Endothelial cell of umbilical vein (primary cell): ENCODE measurements around the gene ITGA1. TPM values are rescaled to one million over a fixed set of nuclear protein-coding genes. Genes with fewer than 3 reads are reported as not detected.

Source experiments
- BruUV-seq: library from RNA; stranded (reverse); fragments of 400-500 nt; replicated peaks from 2 replicates; lab custom pipeline; 2021; lab: Mats Ljungman, UMichigan
- CTCF ChIA-PET: fragments of 300-600, 350-600 bp; sonication (Branson Sonifier 250); formaldehyde crosslinking; loops from one replicate; lab custom pipeline; 2021; ENCODE audit warnings: antibody characterized with exemption, inconsistent platforms; lab: Charles Lee
- POLR2A ChIA-PET: fragments of 300-600, 350-600 bp; sonication (Branson Sonifier 250); formaldehyde crosslinking; loops from one replicate; lab custom pipeline; 2021; ENCODE audit warnings: antibody characterized with exemption, inconsistent platforms; lab: Charles Lee
- DNase-seq: peaks from one replicate; pipeline ENCODE4 v3.0.0-alpha.2; 2011; ENCODE audit warnings: low read depth, low spot score
- FAIRE-seq: peaks from 2 replicates; lab custom pipeline; 2011; peaks lifted over from hg19 to GRCh38; lab: Jason Lieb, UNC
- H2AFZ ChIP-seq: 2 replicates; pipeline ENCODE4 v1.6.0; 2012; ENCODE audit warnings: low read depth, low read length, control low read depth, inconsistent platforms
- H3K27ac ChIP-seq: 2 replicates; pipeline ENCODE4 v1.5.1; 2011; ENCODE audit warnings: low read depth, mild to moderate bottlenecking, control low read depth, low read length, moderate library complexity; ENCODE audit not compliant: insufficient read depth
- H3K27me3 ChIP-seq, 2 experiments: 2 replicates each; pipeline versions ENCODE4 v1.6.0 to v1.6.1; 2011; ENCODE audit warnings: low read length in 2 of 2, mixed read lengths in 1 of 2; ENCODE audit not compliant: control insufficient read depth in 2 of 2, insufficient read depth in 2 of 2
- H3K36me3 ChIP-seq, 2 experiments: 2 replicates in 1 of 2; 3 replicates in 1 of 2; pipeline ENCODE4 v1.5.1; 2011; ENCODE audit warnings: low read length in 2 of 2, mild to moderate bottlenecking in 1 of 2, moderate library complexity in 1 of 2; ENCODE audit not compliant: control insufficient read depth in 2 of 2, insufficient read depth in 2 of 2; ENCODE audit errors: extremely low read depth in 1 of 2
- H3K4me1 ChIP-seq: 3 replicates; pipeline ENCODE4 v1.5.1; 2011; ENCODE audit warnings: mild to moderate bottlenecking, low read length; ENCODE audit not compliant: control insufficient read depth, insufficient read depth; ENCODE audit errors: extremely low read depth
- H3K4me2 ChIP-seq: 2 replicates; pipeline ENCODE4 v1.6.1; 2011; ENCODE audit warnings: low read length, control low read depth, mixed read lengths; ENCODE audit not compliant: insufficient read depth
- H3K4me3 ChIP-seq, 3 experiments: fragments of 200-600 bp in 1 of 3; sonication (generic), shearing (Covaris generic) in 1 of 3; replicated peaks in 1 of 3; 2 replicates each; pipeline ENCODE4 v1.5.1; 2011 to 2016; ENCODE audit warnings: control low read depth in 3 of 3, low read length in 3 of 3, mild to moderate bottlenecking in 2 of 3, inconsistent platforms in 1 of 3, low read depth in 1 of 3, moderate library complexity in 1 of 3; ENCODE audit not compliant: insufficient read depth in 1 of 3
- H3K79me2 ChIP-seq: 2 replicates; pipeline ENCODE4 v1.6.0; 2012; ENCODE audit warnings: low read length, inconsistent platforms; ENCODE audit not compliant: control insufficient read depth, insufficient read depth
- H3K9ac ChIP-seq: replicated peaks from 2 replicates; pipeline ENCODE3; 2011; ENCODE audit warnings: low read length, control low read depth; ENCODE audit not compliant: insufficient read depth; ENCODE audit errors: extremely low read depth
- H3K9me1 ChIP-seq: replicated peaks from 3 replicates; pipeline ENCODE4 v1.6.0; 2011; ENCODE audit warnings: mild to moderate bottlenecking, low read length; ENCODE audit not compliant: control insufficient read depth, insufficient read depth; ENCODE audit errors: extremely low read depth
- H3K9me3 ChIP-seq: replicated peaks from 2 replicates; pipeline ENCODE4 v1.5.1; 2012; ENCODE audit warnings: low read length, inconsistent platforms; ENCODE audit not compliant: control insufficient read depth, insufficient read depth
- H4K20me1 ChIP-seq: replicated peaks from 2 replicates; pipeline ENCODE3; 2011; ENCODE audit warnings: mild to moderate bottlenecking, low read length; ENCODE audit not compliant: control insufficient read depth, insufficient read depth; ENCODE audit errors: extremely low read depth
- EZH2 ChIP-seq: IDR thresholded peaks from 2 replicates; pipeline ENCODE4 v1.6.1; 2012; ENCODE audit warnings: borderline replicate concordance, low read depth, mild to moderate bottlenecking, moderate library complexity, low read length, inconsistent platforms; ENCODE audit not compliant: severe bottlenecking
- FOS ChIP-seq: IDR thresholded peaks from 2 replicates; pipeline ENCODE4 v1.6.1; 2011; ENCODE audit warnings: mild to moderate bottlenecking, low read length, moderate library complexity, borderline replicate concordance; ENCODE audit not compliant: insufficient read depth
- GATA2 ChIP-seq: IDR thresholded peaks from 2 replicates; pipeline ENCODE4 v1.7.0; 2011; ENCODE audit warnings: low read depth, mild to moderate bottlenecking, moderate library complexity, mixed read lengths, low read length; ENCODE audit not compliant: insufficient read length, insufficient read depth
- JUN ChIP-seq: IDR thresholded peaks from 2 replicates; pipeline ENCODE4 v1.6.1; 2011; ENCODE audit warnings: borderline replicate concordance, low read depth; ENCODE audit not compliant: insufficient read length, insufficient read depth
- MAX ChIP-seq: IDR thresholded peaks from 2 replicates; pipeline ENCODE4 v1.6.1; 2011; ENCODE audit not compliant: insufficient read depth, insufficient read length
- MYC ChIP-seq: IDR thresholded peaks from one replicate; pipeline ENCODE4 v1.6.1; 2011; ENCODE audit warnings: mild to moderate bottlenecking, low read depth, low read length
- POLR2A ChIP-seq: IDR thresholded peaks from 2 replicates; pipeline ENCODE4 v1.6.1; 2012; ENCODE audit warnings: low read depth, mild to moderate bottlenecking, control low read depth, low read length
- POLR2AphosphoS5 ChIP-seq: IDR thresholded peaks from 2 replicates; pipeline ENCODE4 v1.6.1; 2012; ENCODE audit warnings: low read depth, mild to moderate bottlenecking, control low read depth, low read length, moderate library complexity; ENCODE audit not compliant: insufficient read depth
- dilution Hi-C: fragments of 300-500 bp; cut with MboI; formaldehyde crosslinking; loops from one replicate; pipeline ENCODE4 v1.15.0; 2019; ENCODE audit warnings: low sequenced_read_pairs; ENCODE audit not compliant: extremely low pct_ligation_motif_present
- intact Hi-C: fragments of 100-400 bp; cut with micrococcal nuclease; formaldehyde crosslinking; loops from one replicate; pipeline ENCODE4 v1.10.0; 2022
- polyA plus RNA-seq, 4 experiments: library from polyadenylated mRNA; depleted of rRNA in 3 of 4; stranded (reverse) in 3 of 4; unstranded in 1 of 4; fragments of >200 nt; gene quantifications; 2 replicates each; pipeline versions ENCODE4 v1.2.1 to v1.2.3, GENCODE V29; 2011 to 2012; ENCODE audit warnings: missing spikeins in 1 of 4
- total RNA-seq: library from RNA; stranded (reverse); gene quantifications from 2 replicates; pipeline ENCODE4 v1.2.3, GENCODE V29; 2021
- TF ChIP-seq, protein P1 (sequence below), 2 donors: IDR thresholded peaks; 1 replicate in 1 of 2; 2 replicates in 1 of 2; pipeline ENCODE4 v1.5.1; 2011; ENCODE audit warnings: low read length in 2 of 2, mild to moderate bottlenecking in 2 of 2, moderate library complexity in 2 of 2, control low read depth in 1 of 2, inconsistent platforms in 1 of 2, low read depth in 1 of 2; ENCODE audit not compliant: insufficient read depth in 1 of 2; ENCODE audit errors: extremely low read depth in 1 of 2

The ITGA1 gene
- total and polyA plus RNA-seq, 2 donors (not counting 3 experiments of a cell fraction or from before 2014, with no cell fraction given), result 0.65 to 1.9 TPM

- BruUV-seq, result no TSS peak
- H3K27ac ChIP-seq, result no peak overlapping the region
- H2AFZ ChIP-seq, result no peak overlapping the region
- H3K9me3 ChIP-seq, result no peaks in the 10 kb centered on the region
- no peaks in the 10 kb centered on the region for H3K9me1 ChIP-seq
- H3K27me3 ChIP-seq, result no peaks in the 10 kb centered on the region
- no peaks in the 10 kb centered on the region for H3K36me3 ChIP-seq
- peak; percentile 17 for DNase-seq
- H3K79me2 ChIP-seq, result no peaks in the 10 kb centered on the region
- ChIA-PET CTCF (interaction anchor here (2.1 to 3.5 kb wide), 2 partner anchors 10 to 84 kb away, joined by 6 to 10 read pairs; no protein-coding TSS in a partner anchor), POLR2A (no interaction called here)
- intact Hi-C loops (no loop called here), dilution Hi-C loops (no loop called here)
- H4K20me1 ChIP-seq, result no peaks in the 10 kb centered on the region
- no peak for FAIRE-seq
- H3K9ac ChIP-seq, result no peak overlapping the region
- no peak overlapping the region for H3K4me2 ChIP-seq
- TF ChIP-seq EZH2, result no peak
- TF ChIP-seq MAX, result no peak
- TF ChIP-seq POLR2AphosphoS5, result no peak
- no peak for TF ChIP-seq MYC
- TF ChIP-seq, protein P1, sequence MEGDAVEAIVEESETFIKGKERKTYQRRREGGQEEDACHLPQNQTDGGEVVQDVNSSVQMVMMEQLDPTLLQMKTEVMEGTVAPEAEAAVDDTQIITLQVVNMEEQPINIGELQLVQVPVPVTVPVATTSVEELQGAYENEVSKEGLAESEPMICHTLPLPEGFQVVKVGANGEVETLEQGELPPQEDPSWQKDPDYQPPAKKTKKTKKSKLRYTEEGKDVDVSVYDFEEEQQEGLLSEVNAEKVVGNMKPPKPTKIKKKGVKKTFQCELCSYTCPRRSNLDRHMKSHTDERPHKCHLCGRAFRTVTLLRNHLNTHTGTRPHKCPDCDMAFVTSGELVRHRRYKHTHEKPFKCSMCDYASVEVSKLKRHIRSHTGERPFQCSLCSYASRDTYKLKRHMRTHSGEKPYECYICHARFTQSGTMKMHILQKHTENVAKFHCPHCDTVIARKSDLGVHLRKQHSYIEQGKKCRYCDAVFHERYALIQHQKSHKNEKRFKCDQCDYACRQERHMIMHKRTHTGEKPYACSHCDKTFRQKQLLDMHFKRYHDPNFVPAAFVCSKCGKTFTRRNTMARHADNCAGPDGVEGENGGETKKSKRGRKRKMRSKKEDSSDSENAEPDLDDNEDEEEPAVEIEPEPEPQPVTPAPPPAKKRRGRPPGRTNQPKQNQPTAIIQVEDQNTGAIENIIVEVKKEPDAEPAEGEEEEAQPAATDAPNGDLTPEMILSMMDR (IDR thresholded peaks at IDR 0.05; ENCODE audit: extremely low read depth in 1 of 2, insufficient read depth in 1 of 2, low read depth in 1 of 2, low read length in 2 of 2), result no peak
- TF ChIP-seq GATA2, result no peak
- TF ChIP-seq POLR2A, result no peak
- TF ChIP-seq JUN, result no peak
- TF ChIP-seq FOS, result no peak
- no peak overlapping the region for H3K4me3 ChIP-seq
- no peaks in the 10 kb centered on the region for H3K4me1 ChIP-seq
These were observed 10.5 kb upstream of the ITGA1 start for GRCh38 chr5:52777186-52777585.
